Adipocyte (in vitro differentiated cells): ENCODE data around the gene BFSP1.

Source experiments
- DNase-seq: peaks from one replicate; pipeline ENCODE4 v3.0.0-alpha.2; 2015; ENCODE audit warnings: low read depth
- H3K27me3 ChIP-seq: replicated peaks from 2 replicates; pipeline ENCODE4 v1.7.0; 2013; ENCODE audit warnings: mild to moderate bottlenecking, low read length, moderate library complexity; ENCODE audit not compliant: control insufficient read depth, insufficient read depth
- H3K36me3 ChIP-seq: 2 replicates; pipeline ENCODE4 v1.7.0; 2013; ENCODE audit warnings: low read length, mild to moderate bottlenecking, moderate library complexity; ENCODE audit not compliant: control insufficient read depth, insufficient read depth, severe bottlenecking
- H3K4me1 ChIP-seq: 2 replicates; pipeline ENCODE4 v1.7.0; 2013; ENCODE audit warnings: mild to moderate bottlenecking, low read length, moderate library complexity; ENCODE audit not compliant: control insufficient read depth, insufficient read depth
- H3K4me3 ChIP-seq: 2 replicates; pipeline ENCODE4 v1.7.0; 2013; ENCODE audit warnings: mild to moderate bottlenecking, low read length, moderate library complexity
- H3K9ac ChIP-seq: 2 replicates; pipeline ENCODE4 v1.7.0; 2013; ENCODE audit warnings: mild to moderate bottlenecking, low read length, moderate library complexity
- H3K9me3 ChIP-seq: 2 replicates; pipeline ENCODE4 v1.7.0; 2013; ENCODE audit warnings: mild to moderate bottlenecking, low read length, moderate library complexity; ENCODE audit not compliant: control insufficient read depth

BFSP1 gene

DNA sequence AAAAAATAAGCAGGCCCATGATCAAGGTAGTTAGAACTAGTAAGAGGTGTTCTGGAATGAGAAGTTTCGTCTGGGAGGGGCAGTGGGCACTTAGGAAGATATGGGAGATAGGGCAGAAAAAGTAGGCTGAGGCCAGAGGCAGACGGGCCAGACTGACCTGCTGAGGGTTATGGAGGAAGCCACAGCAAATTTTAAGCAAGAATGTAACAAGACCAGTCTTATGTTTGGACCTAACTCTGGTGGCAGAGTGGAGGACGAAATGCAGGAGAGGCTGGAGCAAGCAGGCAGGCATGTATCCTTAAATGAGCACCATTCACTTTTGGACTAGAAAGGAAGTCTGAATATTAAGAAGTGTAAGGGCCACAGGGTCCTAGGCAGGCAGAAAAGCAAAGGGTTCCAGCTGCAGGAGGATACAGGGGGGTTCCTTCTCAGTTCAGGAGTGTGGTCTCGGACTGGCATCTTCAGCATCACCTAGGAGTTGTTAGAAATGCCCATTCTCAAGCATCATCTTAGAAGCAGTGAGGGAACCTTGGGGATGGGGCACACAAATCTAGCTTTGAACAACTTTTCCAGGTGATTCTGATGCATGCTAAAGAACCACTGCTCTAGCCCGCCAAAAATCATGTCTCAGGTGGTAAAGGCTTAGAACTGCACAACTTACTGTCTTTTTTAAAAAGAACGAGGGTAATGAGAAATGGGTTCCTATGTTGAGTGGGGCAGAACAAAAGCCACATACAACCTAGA is 37.0 kb upstream of the BFSP1 start:
- H3K9ac ChIP-seq = peak overlapping the region; percentile 87
- H3K4me3 ChIP-seq = peak overlapping the region; percentile 99
- H3K9me3 ChIP-seq = no peaks in the 10 kb centered on the region
- no peaks in the 10 kb centered on the region for H3K36me3 ChIP-seq
- DNase-seq = no peak
- H3K27me3 ChIP-seq = no peaks in the 10 kb centered on the region
- H3K4me1 ChIP-seq = peaks cover 37% of the 10 kb centered on the region

- no peaks in the 10 kb centered on the region for H3K9me3 ChIP-seq
- DNase-seq = no peak
- no peak overlapping the region for H3K9ac ChIP-seq
- peaks cover 25% of the 10 kb centered on the region for H3K4me1 ChIP-seq
- no peaks in the 10 kb centered on the region for H3K36me3 ChIP-seq
- H3K4me3 ChIP-seq = no peak overlapping the region
- H3K27me3 ChIP-seq = no peaks in the 10 kb centered on the region
Observed at GRCh38 chr20:17566345-17566744, 35.2 kb upstream of the BFSP1 start.

DNA sequence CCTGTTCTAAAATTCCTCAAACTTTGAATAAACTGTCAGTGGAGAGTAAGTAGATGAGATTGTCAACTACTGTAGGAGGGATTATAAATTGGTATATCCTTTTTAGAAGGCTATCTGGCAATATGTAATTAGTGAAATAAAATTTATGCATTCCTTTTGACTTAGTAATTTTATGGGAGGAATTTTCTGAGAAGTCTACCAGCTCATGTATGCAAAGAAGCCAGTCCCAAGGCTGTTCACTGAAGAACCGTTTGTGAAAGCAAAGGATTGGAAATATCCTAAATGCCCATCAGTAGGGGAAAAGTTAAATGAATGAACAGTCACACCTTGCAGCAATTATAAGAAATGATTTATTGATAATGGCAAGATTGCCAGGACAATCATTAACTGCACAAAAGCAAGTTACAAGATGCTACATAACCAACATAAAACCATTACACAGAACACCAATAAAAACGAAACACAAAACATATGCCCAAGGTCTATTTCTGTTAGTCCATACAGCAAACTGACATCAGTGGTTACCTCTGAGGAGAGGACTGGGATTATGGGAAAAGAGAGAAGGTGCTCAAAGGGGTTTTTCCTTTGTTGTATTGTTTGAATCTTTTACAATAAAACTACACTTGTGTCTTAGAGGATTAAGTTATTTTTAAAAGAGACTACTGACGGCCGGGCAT is 34.1 kb upstream of the BFSP1 start:
- Histone ChIP-seq H3K4me1 (peaks cover 23% of the 10 kb centered on the region), H3K9me3 (no peaks in the 10 kb centered on the region), H3K27me3 (no peaks in the 10 kb centered on the region), H3K36me3 (no peaks in the 10 kb centered on the region), H3K4me3 (no peak overlapping the region), H3K9ac (peak overlapping the region; percentile 43)
- peak; percentile 65 for DNase-seq

GRCh38 chr20:17562804-17563305 is 31.7 kb upstream of the BFSP1 start:
- DNase-seq = peak; percentile 86
- Histone ChIP-seq H3K9ac (peak overlapping the region; percentile 36), H3K9me3 (no peaks in the 10 kb centered on the region), H3K4me3 (no peak overlapping the region), H3K36me3 (no peaks in the 10 kb centered on the region), H3K27me3 (no peaks in the 10 kb centered on the region), H3K4me1 (peaks cover 29% of the 10 kb centered on the region)

DNA sequence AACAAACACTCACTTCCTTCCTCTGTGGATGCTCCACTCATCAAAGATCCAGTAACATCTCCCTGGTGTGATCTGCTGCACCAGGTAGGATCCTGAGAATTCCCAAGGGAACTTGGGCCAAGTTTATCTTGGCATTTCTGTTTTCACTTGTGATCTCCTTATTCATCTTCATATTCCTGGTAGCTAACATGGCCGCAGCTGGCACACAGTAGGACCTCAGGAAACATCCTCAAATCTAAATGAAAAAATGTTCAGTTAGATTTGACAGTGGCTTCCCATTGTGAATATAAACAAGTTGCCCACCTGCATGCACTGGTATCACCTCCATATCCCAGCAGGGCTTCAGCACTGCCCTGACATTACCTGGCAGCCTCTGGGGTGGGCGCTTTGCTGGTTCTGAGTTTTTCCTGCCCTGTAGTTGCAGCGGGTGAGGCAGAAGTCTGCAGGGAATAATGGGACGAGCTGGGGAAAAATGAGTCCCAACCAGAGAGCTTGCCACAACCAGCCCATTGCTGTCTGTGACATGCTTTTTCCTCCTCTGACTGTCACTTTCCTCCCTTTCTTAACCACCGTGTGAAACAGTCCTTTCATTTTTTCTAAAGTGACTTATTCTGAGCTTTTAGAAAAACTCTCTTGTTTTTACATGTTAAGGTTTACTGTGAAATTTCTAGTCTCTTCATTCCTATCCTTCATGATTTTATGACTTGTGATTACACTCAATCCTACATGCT is 29.3 kb upstream of the BFSP1 start:
- Histone ChIP-seq H3K27me3 (no peaks in the 10 kb centered on the region), H3K4me3 (no peak overlapping the region), H3K36me3 (no peaks in the 10 kb centered on the region), H3K9ac (no peak overlapping the region), H3K4me1 (peaks cover 40% of the 10 kb centered on the region), H3K9me3 (no peaks in the 10 kb centered on the region)
- no peak for DNase-seq

DNA sequence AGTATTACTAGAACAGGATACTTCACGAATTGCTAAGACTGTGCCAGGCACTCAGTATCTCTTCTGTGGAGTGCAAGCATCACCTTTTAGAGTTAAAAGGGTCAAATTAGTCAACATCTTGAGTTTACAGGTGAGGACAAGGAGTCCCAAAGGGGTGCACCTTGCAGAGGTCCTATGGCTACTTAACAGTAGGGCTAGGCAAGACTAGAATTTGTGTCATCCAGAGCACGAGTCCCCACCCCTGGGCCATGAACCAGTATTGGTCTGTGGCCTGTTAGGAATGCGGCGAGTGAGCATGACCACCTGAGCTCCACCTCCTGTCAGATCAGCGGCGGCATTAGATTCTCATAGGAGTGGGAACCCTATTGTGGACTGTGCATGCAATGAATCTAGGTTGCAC is 28.2 kb upstream of the BFSP1 start:
- Histone ChIP-seq H3K9me3 (no peaks in the 10 kb centered on the region), H3K4me3 (no peak overlapping the region), H3K9ac (peak overlapping the region; percentile 63), H3K27me3 (no peaks in the 10 kb centered on the region), H3K36me3 (no peaks in the 10 kb centered on the region), H3K4me1 (peaks cover 32% of the 10 kb centered on the region)
- DNase-seq = no peak

DNA sequence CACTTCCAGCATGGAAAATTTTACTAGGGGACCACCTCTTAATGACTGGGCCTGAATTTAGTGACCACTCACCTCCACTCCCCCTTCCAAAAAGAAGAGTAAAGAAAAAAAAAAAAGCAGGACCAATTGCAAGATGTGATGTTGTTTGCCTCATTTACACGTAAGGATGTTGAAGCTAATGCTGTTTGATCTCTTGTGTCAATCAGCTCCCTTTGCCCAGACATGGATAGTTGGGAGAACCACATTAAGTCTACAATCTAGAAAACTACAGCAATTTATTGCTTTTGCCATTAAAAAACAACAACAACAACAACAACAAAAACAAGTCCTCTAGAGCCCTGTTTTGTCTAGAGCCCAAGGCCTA is 27.7 kb upstream of the BFSP1 start:
- Histone ChIP-seq H3K9ac (peak overlapping the region; percentile 63), H3K36me3 (no peaks in the 10 kb centered on the region), H3K4me3 (peak overlapping the region; percentile 65), H3K27me3 (no peaks in the 10 kb centered on the region), H3K4me1 (peaks cover 32% of the 10 kb centered on the region), H3K9me3 (no peaks in the 10 kb centered on the region)
- no peak for DNase-seq

DNA sequence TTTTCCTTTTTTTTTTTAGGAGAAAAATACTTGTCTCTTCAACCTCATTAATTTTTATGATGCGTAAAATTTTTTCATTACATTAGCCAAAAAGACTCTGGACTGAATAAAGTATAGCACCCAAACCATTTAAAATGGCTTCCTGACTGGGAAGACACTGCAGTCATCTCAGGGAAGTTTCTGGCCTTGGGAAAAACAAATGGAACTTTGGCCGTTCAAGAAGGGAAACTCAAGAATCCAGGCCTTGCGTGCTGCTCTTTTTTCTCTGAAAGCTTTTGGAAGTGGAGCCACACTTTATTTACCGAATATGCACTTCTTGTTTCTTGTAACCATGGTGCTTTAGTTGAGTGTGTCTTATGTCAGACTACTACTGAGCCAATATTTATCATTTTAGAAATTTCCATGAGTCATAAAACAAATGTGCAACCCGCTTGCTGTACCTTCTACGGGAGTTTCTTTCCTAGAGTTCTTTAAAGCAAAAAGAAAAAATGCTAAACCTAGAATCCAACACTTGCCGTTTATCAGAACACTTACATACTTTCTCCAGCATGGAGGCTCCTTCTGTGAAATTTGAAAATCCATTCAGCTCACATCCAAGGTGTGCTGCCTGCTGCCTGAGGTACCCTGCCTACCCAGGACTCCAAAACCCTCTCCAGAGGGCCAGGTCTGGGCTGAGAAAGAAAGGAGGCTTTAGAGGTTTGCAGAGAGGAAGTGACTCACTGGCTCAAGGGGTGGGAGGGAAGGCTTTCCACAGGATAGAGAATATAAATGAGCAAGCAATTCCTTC is 27.2 kb upstream of the BFSP1 start:
- no peaks in the 10 kb centered on the region for H3K27me3 ChIP-seq
- H3K4me1 ChIP-seq = peaks cover 32% of the 10 kb centered on the region
- H3K36me3 ChIP-seq = no peaks in the 10 kb centered on the region
- DNase-seq = peak; percentile 87
- H3K4me3 ChIP-seq = peak overlapping the region; percentile 65
- no peaks in the 10 kb centered on the region for H3K9me3 ChIP-seq
- H3K9ac ChIP-seq = peak overlapping the region; percentile 63

- H3K4me3 ChIP-seq = peak overlapping the region; percentile 64
- DNase-seq = peak; percentile 63
Observed at GRCh38 chr20:17557675-17558006, 26.5 kb upstream of the BFSP1 start.

GRCh38 chr20:17556837-17557674 is 25.9 kb upstream of the BFSP1 start:
- H3K4me1 ChIP-seq = peaks cover 26% of the 10 kb centered on the region
- no peaks in the 10 kb centered on the region for H3K9me3 ChIP-seq
- H3K4me3 ChIP-seq = no peak overlapping the region
- H3K9ac ChIP-seq = no peak overlapping the region
- H3K36me3 ChIP-seq = no peaks in the 10 kb centered on the region
- DNase-seq = peak; percentile 38
- H3K27me3 ChIP-seq = no peaks in the 10 kb centered on the region

More at GRCh38 chr20:17557675-17558006, 26.5 kb upstream of the BFSP1 start:
- Histone ChIP-seq H3K4me1 (peaks cover 29% of the 10 kb centered on the region), H3K9ac (peak overlapping the region; percentile 63), H3K27me3 (no peaks in the 10 kb centered on the region), H3K36me3 (no peaks in the 10 kb centered on the region), H3K9me3 (no peaks in the 10 kb centered on the region)
